ENCODE results near the gene LYPLAL1.

The LYPLAL1 gene

GRCh38 chr1:219261454-219261853 lies 87.8 kb downstream of the LYPLAL1 start:
- H3K4me3 ChIP-seq (IDR thresholded peaks at IDR 0.05; ENCODE audit: insufficient read depth, low read depth, low read length) = no peak overlapping the region
- no peaks in the 10 kb centered on the region for H4K20me1 ChIP-seq (ENCODE audit: insufficient read depth)
- H3K4me2 ChIP-seq = no peak overlapping the region
- no peak overlapping the region for H2AFZ ChIP-seq (ENCODE audit: low read depth)
- no peak overlapping the region for H3K9ac ChIP-seq
- no peaks in the 10 kb centered on the region for H3K4me1 ChIP-seq (ENCODE audit: low read depth, poor library complexity, severe bottlenecking)
- no peaks in the 10 kb centered on the region for H3K27me3 ChIP-seq (ENCODE audit: insufficient read depth, low read depth)
- H3K36me3 ChIP-seq (ENCODE audit: insufficient read depth) = no peaks in the 10 kb centered on the region
- no peaks in the 10 kb centered on the region for H3K79me2 ChIP-seq (ENCODE audit: insufficient read depth, low read depth)
- no peak for TF ChIP-seq CTCF (conservative IDR thresholded peaks at IDR 0.05; ENCODE audit: low read depth, low read length)
- no peak overlapping the region for H3K27ac ChIP-seq

Data from KMS-11 (cell line).